Activated CD4-positive, alpha-beta memory T cell treated with anti-CD3 and anti-CD28 coated beads, Interleukin-2, amount 10 ng/mL, durations not matched to agents 7 days and 5 days (primary cell): ENCODE measurements around the gene PAX9. TPM values are rescaled to one million over a fixed set of nuclear protein-coding genes. Genes with fewer than 3 reads are reported as not detected.

Experiments used
- CTCF ChIA-PET: fragments of 350-600 bp; sonication (Branson Sonifier 250); formaldehyde crosslinking; loops from one replicate; lab custom pipeline; 2021; ENCODE audit warnings: antibody characterized with exemption, inconsistent platforms; lab: Charles Lee
- POLR2A ChIA-PET: fragments of 350-600 bp; sonication (Branson Sonifier 250); formaldehyde crosslinking; loops from one replicate; lab custom pipeline; 2021; ENCODE audit warnings: antibody characterized with exemption; lab: Charles Lee
- DNase-seq: peaks from one replicate; pipeline ENCODE4 v3.0.0-alpha.2; 2020
- H3K27ac Mint-ChIP-seq: one replicate; pipeline ENCODE4 v1.8.0; 2021; ENCODE audit warnings: mild to moderate bottlenecking, mixed read lengths
- H3K27me3 Mint-ChIP-seq: one replicate; pipeline ENCODE4 v1.8.0; 2021; ENCODE audit warnings: mixed read lengths
- H3K36me3 Mint-ChIP-seq: one replicate; pipeline ENCODE4 v1.8.0; 2021; ENCODE audit warnings: low read depth, mixed read lengths
- H3K4me1 Mint-ChIP-seq: one replicate; pipeline ENCODE4 v1.8.0; 2021; ENCODE audit warnings: mixed read lengths
- H3K4me3 Mint-ChIP-seq: one replicate; pipeline ENCODE4 v1.8.0; 2021; ENCODE audit warnings: mild to moderate bottlenecking, mixed read lengths
- H3K9me3 Mint-ChIP-seq: one replicate; pipeline ENCODE4 v1.8.0; 2021; ENCODE audit warnings: mixed read lengths
- total RNA-seq, 2 experiments: library from RNA; stranded (reverse); gene quantifications; one replicate each; pipeline ENCODE4 v1.2.3, GENCODE V29; 2021

The PAX9 gene
- total RNA-seq, 2 experiments from 2014 or later = not detected

- no peak overlapping the region for H3K27ac Mint-ChIP-seq
- no peak for DNase-seq
- no peaks in the 10 kb centered on the region for H3K4me1 Mint-ChIP-seq
- no peaks in the 10 kb centered on the region for H3K9me3 Mint-ChIP-seq
- no peaks in the 10 kb centered on the region for H3K36me3 Mint-ChIP-seq
- no peak overlapping the region for H3K4me3 Mint-ChIP-seq
- no peaks in the 10 kb centered on the region for H3K27me3 Mint-ChIP-seq
- ChIA-PET CTCF (no interaction called here), POLR2A (no interaction called here)
Observed at GRCh38 chr14:36713960-36714703, 52.5 kb downstream of the PAX9 start.

GRCh38 chr14:36716614-36717184 is 55.0 kb downstream of the PAX9 start:
- no peaks in the 10 kb centered on the region for H3K36me3 Mint-ChIP-seq
- CTCF ChIA-PET = no interaction called here
- H3K9me3 Mint-ChIP-seq = no peaks in the 10 kb centered on the region
- no peaks in the 10 kb centered on the region for H3K4me1 Mint-ChIP-seq
- H3K4me3 Mint-ChIP-seq = no peak overlapping the region
- POLR2A ChIA-PET = no interaction called here
- H3K27ac Mint-ChIP-seq = no peak overlapping the region
- no peak for DNase-seq
- no peaks in the 10 kb centered on the region for H3K27me3 Mint-ChIP-seq

GRCh38 chr14:36717363-36717762 is 55.7 kb downstream of the PAX9 start:
- no peak for DNase-seq
- Mint-ChIP-seq H3K9me3 (no peaks in the 10 kb centered on the region), H3K27me3 (no peaks in the 10 kb centered on the region), H3K36me3 (no peaks in the 10 kb centered on the region), H3K27ac (no peak overlapping the region), H3K4me3 (no peak overlapping the region), H3K4me1 (no peaks in the 10 kb centered on the region)
- CTCF ChIA-PET = no interaction called here
- POLR2A ChIA-PET = no interaction called here

GRCh38 chr14:36718216-36718615 is 56.6 kb downstream of the PAX9 start:
- Mint-ChIP-seq H3K9me3 (no peaks in the 10 kb centered on the region), H3K4me3 (no peak overlapping the region), H3K27ac (no peak overlapping the region), H3K27me3 (no peaks in the 10 kb centered on the region), H3K36me3 (no peaks in the 10 kb centered on the region), H3K4me1 (no peaks in the 10 kb centered on the region)
- CTCF ChIA-PET = no interaction called here
- no peak for DNase-seq
- POLR2A ChIA-PET = no interaction called here

- Mint-ChIP-seq H3K4me1 (no peaks in the 10 kb centered on the region), H3K4me3 (no peak overlapping the region), H3K27me3 (no peaks in the 10 kb centered on the region), H3K27ac (no peak overlapping the region), H3K36me3 (no peaks in the 10 kb centered on the region), H3K9me3 (no peaks in the 10 kb centered on the region)
- POLR2A ChIA-PET = no interaction called here
- DNase-seq = no peak
- CTCF ChIA-PET = no interaction called here
Observed at GRCh38 chr14:36719823-36720222, 58.2 kb downstream of the PAX9 start.

- ChIA-PET POLR2A (no interaction called here), CTCF (no interaction called here)
- H3K4me1 Mint-ChIP-seq = no peaks in the 10 kb centered on the region
- H3K27me3 Mint-ChIP-seq = no peaks in the 10 kb centered on the region
- DNase-seq = no peak
- H3K27ac Mint-ChIP-seq = no peak overlapping the region
- H3K4me3 Mint-ChIP-seq = no peak overlapping the region
- no peaks in the 10 kb centered on the region for H3K9me3 Mint-ChIP-seq
- no peaks in the 10 kb centered on the region for H3K36me3 Mint-ChIP-seq
Observed at GRCh38 chr14:36720657-36721056, 59.0 kb downstream of the PAX9 start.

- ChIA-PET CTCF (no interaction called here), POLR2A (no interaction called here)
- no peak for DNase-seq
- no peak overlapping the region for H3K4me3 Mint-ChIP-seq
- H3K9me3 Mint-ChIP-seq = no peaks in the 10 kb centered on the region
- H3K36me3 Mint-ChIP-seq = no peaks in the 10 kb centered on the region
- no peaks in the 10 kb centered on the region for H3K4me1 Mint-ChIP-seq
- no peaks in the 10 kb centered on the region for H3K27me3 Mint-ChIP-seq
- no peak overlapping the region for H3K27ac Mint-ChIP-seq
Observed at GRCh38 chr14:36721877-36722276, 60.2 kb downstream of the PAX9 start.

- DNase-seq = no peak
- Mint-ChIP-seq H3K4me1 (no peaks in the 10 kb centered on the region), H3K9me3 (no peaks in the 10 kb centered on the region), H3K36me3 (no peaks in the 10 kb centered on the region), H3K27ac (no peak overlapping the region), H3K27me3 (no peaks in the 10 kb centered on the region), H3K4me3 (no peak overlapping the region)
- ChIA-PET POLR2A (no interaction called here), CTCF (no interaction called here)
Observed at GRCh38 chr14:36723530-36723929, 61.9 kb downstream of the PAX9 start.

- Mint-ChIP-seq H3K4me1 (no peaks in the 10 kb centered on the region), H3K4me3 (no peak overlapping the region), H3K36me3 (no peaks in the 10 kb centered on the region), H3K27me3 (no peaks in the 10 kb centered on the region), H3K9me3 (no peaks in the 10 kb centered on the region), H3K27ac (no peak overlapping the region)
- DNase-seq = no peak
- ChIA-PET CTCF (no interaction called here), POLR2A (no interaction called here)
Observed at GRCh38 chr14:36724162-36724561, 62.5 kb downstream of the PAX9 start.

- no peak overlapping the region for H3K27ac Mint-ChIP-seq
- CTCF ChIA-PET = no interaction called here
Observed at GRCh38 chr14:36726128-36726527, 64.5 kb downstream of the PAX9 start.

More at GRCh38 chr14:36726128-36726527, 64.5 kb downstream of the PAX9 start:
- no peaks in the 10 kb centered on the region for H3K27me3 Mint-ChIP-seq
- H3K9me3 Mint-ChIP-seq = peaks cover 2% of the 10 kb centered on the region
- no peaks in the 10 kb centered on the region for H3K36me3 Mint-ChIP-seq
- H3K4me3 Mint-ChIP-seq = no peak overlapping the region
- POLR2A ChIA-PET = no interaction called here
- no peak for DNase-seq
- H3K4me1 Mint-ChIP-seq = no peaks in the 10 kb centered on the region

Other genes with a start within 250 kb of the PAX9 start
- gene NKX2-1, start 141.6 kb upstream of the PAX9 start, total RNA-seq = not detected
- gene NKX2-8, start 79.2 kb upstream of the PAX9 start, total RNA-seq = not detected